GM19463 (cell line): Measurements from ENCODE around the gene RDX.
"Not testable (repeated sequence)": the region's sequence is repeated elsewhere in the genome, so short reads cannot be mapped to it uniquely, and the experiment has no call there.

ENCODE experiments used
- ATAC-seq: cut with Tn5 transposase; IDR thresholded peaks from one replicate; pipeline ENCODE4 v1.9.1; 2021; ENCODE audit warnings: mild to moderate bottlenecking, moderate library complexity; ENCODE audit not compliant: unreplicated experiment

Gene RDX

DNA sequence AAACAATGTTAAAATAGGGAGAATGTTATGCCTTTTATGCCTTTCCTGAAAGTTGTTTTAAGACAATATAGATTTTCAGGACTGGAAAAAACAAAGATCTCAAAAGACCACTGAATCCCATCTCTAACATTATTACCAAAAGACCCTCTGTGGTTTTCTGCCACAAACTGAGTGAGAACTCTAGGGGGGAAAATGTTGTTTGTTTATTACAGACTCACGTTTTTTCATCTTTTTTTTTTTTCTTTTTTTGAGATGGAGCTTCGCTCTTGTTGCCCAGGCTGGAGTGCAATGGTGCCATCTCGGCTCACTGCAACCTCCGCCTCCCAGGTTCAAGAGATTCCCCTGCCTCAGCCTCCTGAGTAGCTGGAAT is 9.6 kb upstream of the RDX start:
- ATAC-seq: not testable (repeated sequence)

DNA sequence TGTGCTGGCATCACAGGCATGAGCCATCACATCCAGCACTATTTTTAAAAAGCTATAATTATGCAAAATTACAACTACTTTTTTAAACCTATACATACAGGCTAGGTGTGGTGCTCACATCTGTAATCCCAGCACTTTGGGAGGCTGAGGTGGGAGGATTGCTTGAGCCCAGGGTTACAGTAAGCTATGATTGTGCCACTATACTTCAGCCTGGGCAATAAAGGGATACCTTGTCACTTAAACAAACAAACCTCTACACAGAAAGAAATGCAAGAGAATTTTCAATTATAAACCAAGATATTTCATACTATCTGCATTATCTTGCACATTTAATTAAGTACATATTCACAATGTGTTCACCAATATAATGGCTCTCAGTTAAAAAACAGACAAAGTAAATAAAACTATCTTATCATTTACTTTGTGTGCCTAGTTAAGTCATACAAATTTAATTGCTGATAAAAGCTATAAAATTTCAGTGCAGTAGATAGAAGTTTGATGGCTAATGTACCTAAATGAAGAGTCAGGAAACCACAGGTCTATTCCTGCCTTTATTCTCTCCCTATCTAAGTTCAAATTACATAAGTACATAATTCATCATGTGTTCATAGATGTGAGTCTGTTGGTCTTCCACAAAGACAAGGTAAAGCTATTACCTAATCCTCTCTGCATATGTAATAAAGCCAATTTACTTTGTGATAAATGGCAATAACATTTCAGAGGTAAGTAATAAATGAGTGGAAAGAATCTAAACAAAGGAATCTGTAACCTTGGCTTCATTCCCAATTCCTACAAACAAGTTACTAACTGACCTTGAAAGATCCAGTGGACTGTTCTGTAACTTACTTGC is 9.0 kb upstream of the RDX start:
- ATAC-seq: no peak

DNA sequence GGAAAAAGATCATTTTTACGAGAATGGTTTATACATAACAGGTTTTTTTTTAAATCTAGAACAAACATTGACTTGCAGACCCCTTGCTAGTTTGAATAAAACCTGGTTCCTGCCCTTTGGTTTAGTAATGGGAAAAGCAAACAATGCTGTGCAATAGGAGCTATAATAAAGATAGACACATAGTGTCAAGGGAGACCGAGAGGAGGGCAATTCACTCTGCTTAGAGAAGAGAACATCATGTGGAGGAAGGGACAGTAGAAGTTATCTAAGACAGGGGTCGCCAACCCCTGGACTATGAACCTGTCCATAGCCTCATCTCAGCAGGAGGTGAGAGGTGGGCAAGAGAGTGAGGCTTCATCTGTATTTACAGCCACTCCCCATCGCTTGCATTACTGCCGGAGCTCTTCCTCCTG is 7.0 kb upstream of the RDX start:
- no peak for ATAC-seq

DNA sequence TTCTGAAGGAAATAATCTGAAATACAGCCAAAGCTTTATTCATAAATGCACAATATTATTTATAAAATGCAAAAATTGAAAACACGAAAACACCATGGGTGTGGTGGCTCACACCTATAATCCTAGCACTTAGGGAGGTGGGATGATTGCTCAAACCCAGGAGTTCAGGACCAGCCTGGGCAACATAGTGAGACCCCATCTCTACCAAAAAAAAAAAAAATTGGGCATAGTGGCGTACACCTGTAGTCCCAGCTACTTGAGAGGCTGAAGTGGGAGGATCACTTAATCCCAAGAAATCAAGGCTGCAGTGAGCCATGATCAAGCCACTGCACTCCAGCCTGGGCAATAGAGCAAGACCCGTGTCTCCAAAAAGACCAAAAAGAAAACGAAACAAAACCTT is 5.2 kb upstream of the RDX start:
- ATAC-seq: no peak

DNA sequence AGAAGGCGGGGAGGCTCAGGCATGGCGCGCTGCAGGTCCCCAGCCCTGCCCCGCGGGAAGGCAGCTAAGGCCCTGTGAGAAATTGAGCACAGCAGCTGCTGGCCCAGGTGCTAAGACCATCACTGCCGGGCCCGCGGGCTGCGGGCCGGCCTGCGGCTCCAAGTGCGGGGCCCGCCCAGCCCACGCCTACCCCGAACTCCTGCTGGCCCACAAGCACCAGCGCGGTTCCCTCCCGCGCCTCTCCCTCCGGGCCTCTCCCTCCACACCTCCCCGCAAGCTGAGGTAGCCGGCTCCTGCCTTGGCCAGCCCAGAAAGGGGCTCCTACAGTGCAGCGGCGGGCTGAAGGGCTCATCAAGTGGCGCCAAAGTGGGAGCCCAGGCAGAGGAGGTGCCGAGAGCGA is 4.6 kb upstream of the RDX start:
- no peak for ATAC-seq

DNA sequence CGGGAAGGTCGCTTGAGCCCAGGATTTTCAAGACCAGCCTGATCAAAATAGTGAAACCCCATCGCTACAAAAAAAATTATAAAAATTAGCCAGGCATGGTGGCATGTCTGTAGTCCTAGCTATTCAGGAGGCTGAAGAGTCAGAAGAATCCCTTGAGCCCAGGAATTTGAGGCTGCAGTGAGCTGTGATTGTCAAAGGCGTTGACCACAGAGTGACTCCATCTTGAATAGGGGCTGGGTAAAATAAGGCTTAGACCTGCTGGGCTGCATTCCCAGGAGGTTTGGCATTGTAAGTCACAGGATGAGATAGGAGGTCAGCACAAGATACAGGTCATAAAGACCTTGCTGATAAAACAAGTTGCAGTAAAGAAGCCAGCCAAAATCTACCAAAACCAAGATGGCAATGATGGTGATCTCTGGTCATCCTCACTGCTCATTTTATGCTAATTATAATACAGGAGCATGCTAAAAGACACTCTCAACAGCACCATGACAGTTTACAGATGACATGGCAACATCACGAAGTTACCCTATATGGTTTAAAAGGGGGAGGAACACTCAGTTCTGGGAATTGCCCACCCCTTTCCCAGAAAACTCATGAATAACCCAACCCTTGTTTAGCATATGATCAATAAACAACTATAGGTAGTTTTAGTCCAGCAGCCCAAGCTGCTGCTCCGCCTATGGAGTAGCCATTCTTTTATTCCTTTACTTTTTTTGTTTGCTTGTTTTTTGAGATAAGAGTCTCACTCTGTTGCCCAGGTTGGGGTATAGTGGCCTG is 2.8 kb upstream of the RDX start:
- ATAC-seq: no peak

DNA sequence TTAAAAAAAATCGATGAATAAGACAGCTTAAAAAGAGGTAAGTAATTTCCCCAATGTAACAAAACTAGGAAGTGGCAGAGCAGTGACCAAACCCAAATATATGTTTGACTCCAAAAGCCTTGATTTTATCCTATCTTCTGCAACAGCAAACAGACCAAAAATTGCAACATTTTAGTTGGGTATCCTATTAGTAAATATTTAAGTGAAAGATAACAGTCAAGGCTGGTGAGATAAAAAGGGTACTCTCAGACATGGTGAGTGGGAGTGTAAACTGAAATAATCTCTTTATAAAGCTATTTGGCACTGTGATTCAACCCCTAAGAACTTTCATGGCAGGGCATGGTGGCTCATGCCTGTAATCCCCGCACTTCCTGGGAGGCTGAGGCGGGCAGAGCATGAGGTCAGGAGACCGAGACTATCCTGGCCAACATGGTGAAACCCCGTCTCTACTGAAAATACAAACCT is 1.9 kb upstream of the RDX start:
- ATAC-seq: no peak

DNA sequence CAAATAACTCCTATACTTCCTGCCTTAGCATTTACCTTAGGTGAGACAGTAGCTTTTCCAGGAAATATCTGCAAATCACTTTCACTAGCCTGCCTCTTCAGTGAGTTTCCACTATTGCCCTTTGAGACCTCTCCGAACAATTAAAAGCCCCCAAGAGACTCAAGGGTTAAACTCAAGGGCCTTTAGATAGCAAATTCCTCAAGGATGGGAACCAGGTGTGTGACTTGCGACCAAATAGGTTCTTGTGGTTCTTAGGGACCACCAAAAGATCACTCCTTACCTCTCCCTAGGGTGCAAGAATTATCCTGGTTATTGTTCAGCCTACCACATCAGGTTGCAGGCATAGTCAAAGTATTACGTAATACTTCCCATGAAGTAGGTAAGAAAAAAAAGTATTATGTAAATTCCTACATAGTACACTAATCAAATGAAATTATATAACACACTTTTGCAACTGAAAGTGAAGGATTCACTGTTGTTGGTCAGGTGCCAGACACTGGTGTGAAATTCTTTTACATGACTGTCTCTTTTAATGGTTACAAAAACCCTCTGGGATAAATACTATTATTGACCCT is 1.4 kb upstream of the RDX start:
- ATAC-seq: no peak

DNA sequence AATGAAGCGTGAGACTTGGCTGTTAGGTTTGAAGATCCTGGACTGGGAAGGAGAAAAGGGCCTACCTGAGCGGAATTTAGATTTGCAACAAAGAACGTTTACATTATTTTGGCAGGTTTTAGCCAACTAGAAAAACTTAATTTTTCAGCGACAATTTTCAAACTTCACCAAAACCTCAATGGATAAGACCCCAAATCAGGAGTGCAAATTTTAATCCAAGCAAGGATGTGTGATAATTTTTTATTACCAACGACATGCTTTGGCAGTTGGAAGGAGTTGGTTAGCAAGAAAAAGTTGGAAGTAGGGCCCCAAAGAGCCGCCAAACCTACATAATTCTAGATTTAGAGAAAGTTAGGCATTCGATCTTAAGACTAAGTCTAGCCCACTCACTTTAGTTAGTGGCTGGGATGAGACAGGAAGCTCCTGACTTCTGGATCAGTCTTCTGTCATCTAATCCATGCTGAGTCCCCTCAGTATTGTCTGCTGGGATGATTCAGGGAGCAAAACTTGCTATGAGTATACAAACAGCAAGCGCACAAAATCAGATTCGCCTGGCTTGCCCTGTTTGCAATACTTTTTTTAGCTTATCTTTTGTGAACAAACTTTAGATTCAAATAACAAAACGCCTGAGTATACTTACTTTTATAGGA is 787 bp upstream of the RDX start:
- no peak for ATAC-seq

DNA sequence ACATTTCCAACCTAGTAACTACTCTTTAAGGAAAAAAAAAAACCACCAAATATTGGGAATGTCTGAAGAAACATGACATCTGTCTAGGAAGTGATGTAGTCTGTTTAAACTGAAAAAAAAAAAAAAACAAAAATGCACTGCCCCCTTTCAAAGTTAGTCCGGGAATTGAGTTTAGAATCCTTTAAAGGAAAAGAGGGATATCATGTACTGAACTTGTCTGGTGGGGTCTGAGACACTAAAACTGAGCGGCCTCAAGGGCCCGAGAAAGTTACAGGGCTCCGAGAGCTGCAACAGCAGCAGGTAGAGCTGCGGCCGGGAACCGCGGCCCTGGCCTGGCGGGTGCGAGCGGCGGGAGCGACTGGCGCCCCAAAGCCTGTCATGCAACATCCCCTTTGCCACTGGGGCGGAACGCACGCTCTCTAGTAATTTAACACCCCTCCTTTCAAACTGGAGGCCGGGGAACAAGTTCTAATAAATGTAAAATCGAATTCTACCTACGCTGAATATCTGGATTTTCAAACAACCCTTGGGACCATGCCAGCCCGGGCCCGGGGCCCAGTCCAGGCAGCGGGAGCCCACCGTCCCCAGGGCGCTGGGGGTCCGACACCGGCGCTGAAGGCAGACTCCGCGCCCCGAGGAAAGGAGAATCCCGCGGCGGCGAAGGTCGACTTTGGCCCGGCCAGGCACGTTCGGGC is 736 bp downstream of the RDX start:
- ATAC-seq: peak; percentile 43

DNA sequence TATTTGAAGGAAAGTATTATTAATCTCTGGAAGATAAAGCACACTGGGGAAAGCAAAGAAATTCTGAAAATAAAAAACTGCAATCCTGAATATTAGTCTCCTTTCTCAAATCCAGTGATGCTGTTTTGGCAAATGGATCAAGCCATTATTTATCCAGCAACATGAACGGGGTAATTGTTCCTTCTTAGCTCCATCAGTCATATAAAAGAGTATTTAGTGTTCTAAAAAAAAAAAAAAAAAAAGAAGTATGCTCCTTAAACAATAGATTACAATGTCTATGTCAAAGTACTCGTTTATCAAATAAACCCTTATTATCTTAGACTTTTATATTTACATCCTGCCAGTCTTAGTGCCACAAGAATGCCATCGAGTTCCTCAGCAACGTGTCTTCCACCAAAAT is 1.3 kb downstream of the RDX start:
- ATAC-seq: no peak

DNA sequence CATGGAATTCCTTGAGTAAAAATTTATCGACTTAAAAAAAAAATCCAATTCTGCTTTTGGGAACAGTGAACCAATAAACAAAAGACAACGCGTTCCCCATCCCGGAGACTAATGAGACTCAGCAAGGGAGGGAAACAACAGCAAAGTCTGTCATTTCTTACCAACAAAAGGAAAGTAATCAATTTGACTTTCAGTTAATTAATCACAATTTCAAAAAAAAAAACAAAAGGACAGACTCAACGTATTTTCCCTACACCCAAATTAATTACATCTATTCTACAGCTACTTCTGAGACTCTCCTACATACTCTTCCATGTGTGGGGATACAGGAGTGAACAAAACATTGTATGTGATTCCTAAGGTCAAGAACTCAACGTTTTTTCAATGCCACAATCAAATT is 1.9 kb downstream of the RDX start:
- ATAC-seq: no peak

DNA sequence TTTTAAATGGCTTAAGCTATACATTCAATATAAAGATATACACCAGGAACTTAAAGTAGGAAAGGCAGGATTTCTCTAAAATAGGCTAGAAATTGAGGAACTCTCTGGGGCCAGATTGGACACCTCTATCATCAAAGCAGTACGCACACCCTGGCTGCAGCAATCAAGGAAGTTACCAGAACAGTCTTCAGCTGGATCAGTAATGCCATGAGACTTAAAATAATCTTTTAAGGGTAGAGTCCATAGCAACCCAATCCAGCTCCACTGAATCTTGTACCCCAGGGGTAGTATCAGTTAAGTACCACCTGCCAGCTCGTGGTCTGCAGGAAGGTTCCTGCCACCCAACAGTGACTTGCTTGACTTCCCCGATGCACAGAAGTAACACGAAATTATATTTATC is 3.0 kb downstream of the RDX start:
- no peak for ATAC-seq

DNA sequence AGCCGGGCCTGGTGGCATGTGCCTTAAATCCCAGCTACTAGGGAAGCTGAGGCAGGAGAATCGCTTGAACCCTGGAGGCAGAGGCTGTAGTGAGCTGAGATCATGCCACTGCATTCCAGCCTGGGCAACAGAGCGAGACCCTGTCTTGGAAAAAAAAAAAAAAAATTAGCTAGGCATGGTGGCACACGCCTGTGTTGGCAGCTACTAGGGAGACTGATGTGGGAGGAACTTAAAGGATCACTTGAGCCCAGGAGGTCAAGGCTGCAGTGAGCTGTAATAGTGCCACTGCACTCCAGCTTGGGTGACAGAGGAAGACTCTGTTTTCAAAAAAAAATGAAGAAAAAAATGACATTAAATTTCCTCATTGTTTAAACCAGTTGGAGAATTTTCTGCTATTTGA is 4.3 kb downstream of the RDX start:
- ATAC-seq: not testable (repeated sequence)

DNA sequence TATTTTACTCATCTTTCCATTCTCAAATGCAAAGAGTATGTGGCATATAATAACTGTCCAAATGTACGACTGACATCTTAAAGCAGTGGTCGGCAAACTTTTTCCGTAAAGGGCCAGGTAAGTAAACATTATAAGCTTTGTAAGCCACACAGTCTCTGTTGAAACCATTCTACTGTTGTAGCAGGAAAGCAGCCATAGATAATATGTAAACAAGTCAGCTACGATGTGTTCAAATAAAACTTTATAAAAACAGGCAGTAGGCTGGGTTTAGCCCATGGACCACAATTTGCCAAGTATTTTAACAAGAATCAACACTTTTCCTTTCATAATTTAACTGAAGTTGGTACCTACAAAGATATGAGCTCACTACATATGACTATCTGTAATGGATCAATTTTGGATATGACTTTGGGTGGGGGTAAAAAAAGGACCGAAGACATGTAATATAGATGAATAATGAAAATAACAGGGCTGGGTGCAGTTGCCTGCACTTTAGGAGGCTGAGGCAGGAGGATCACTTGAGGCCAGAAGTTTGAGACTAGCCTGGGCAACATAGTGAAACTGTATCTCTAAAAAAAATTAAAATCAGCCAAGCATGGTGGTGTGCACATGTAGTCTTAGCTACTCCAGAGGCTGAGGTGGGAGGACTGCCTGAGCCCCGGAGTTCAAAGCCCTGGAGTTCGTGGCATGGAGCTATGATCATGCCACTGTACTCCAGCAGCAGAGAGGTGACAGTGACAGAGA is 5.7 kb downstream of the RDX start:
- no peak for ATAC-seq

DNA sequence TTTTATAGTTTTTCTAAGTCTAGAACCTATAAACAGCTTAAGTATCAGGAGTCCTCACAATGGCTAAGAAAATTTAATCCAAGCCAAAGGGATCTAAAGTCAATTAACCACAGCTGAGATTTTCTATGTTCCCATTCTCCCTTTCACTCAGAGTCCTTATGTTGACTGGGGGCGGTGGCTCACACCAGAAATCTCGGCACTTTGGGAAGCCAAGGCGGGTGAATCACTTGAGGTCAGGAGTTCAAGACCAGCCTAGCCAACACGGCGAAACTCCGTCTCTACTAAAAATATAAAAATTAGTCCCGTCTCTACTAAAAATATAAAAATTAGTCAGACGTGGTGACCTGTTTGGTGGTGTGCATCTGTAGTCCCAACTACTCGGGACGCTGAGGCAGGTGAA is 6.9 kb downstream of the RDX start:
- no peak for ATAC-seq

DNA sequence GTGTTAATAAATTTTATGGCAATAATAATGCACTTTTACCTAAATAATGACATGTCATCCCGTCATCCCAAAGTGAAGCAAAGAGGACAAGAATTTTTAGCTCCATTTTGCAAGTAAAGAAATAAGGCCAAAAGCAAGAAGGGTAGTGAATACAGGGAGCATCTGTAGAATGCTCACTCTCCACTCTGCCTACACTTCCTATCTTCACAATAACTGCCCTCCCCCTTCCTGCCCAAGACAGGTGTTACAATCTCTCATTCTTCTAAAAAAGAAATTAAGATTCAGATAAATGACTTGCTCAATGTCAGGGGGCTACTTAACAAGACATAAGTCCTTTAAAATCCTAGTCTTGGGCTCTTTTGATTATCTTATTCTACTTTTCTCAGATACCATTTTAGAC is 8.9 kb downstream of the RDX start:
- ATAC-seq: no peak

DNA sequence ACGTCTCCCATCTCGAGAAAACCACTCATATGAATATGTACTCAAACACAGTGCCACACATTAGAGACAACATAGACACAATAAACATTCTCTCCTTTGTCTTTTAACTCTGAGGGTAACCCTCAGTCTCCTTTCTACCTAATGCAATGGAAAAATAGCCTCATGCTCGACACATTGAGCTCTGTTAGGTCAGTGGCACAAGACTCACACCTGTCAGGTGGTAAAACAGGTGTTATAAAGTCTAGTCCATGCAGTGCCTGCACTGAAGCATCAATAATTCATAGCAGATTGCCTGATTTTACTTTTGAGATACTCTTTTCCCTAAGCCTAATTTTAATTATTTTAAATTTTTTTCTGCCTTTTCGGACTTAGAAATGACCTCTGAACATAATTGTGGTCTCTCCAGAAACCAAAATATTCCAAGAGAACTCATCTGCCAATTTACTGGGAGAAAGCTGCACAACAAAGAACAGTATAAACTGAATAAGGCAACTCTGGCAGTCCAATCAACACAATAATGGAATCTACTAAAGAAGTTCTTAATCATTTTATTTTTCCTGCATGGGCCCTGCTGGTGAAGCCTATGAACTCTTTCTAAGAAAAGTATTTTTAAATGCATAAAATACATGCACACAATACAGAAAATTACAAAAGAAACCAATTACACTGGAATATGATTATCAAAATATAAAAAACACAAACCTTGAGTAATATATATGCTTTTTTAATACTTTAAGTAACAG is 9.9 kb downstream of the RDX start:
- ATAC-seq: no peak

DNA sequence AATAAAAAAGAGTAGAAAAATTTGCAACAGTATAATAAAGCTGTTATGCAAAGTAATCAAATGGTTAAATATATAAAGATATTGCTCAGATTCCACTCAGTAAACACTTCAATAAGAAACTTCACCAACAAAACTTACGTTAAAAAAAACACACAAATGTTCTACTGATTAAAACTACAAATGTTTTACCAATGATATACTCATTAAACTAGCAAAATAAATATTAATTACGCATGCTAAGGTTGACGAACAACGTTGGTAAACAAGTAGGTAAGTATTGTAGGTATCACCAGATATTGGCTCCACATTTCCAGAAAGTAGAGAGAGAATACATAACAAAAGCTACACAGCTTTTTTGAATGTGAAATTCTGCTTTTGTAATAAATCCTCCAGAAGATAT is 12.6 kb downstream of the RDX start:
- no peak for ATAC-seq
